Measurements from ENCODE around the gene CD300E.
"Not testable (repeated sequence)": the region's sequence is repeated elsewhere in the genome, so short reads cannot be mapped to it uniquely, and the experiment has no call there.

Gene CD300E

DNA sequence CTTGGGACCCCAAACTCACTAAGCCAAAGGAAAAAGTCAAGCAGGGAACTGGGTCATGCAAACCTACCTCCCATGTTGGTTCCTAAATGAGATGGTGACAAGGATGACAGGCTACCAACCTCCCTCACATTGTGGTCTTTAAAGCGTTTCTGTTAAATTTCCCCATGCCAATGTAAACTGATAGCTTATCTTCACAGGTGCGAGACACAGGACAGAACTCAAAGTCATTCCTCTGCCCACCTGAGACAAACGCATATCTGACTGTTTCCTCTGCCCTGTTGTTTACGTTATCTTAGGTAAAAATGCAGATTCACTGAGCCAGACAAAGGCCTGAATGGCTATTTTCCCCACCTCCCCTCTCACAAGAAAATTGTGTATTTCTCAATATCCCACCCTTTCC lies 19.0 kb upstream of the CD300E start:
- H3K36me3 Mint-ChIP-seq = no peaks in the 10 kb centered on the region
- H3K27me3 Mint-ChIP-seq = peaks cover 12% of the 10 kb centered on the region
- no peaks in the 10 kb centered on the region for H3K9me3 Mint-ChIP-seq (ENCODE audit: low read depth)
- no peak overlapping the region for H3K27ac Mint-ChIP-seq
- H3K4me3 Mint-ChIP-seq = no peak overlapping the region
- H3K4me1 Mint-ChIP-seq (ENCODE audit: low read depth) = peaks cover 7% of the 10 kb centered on the region

DNA sequence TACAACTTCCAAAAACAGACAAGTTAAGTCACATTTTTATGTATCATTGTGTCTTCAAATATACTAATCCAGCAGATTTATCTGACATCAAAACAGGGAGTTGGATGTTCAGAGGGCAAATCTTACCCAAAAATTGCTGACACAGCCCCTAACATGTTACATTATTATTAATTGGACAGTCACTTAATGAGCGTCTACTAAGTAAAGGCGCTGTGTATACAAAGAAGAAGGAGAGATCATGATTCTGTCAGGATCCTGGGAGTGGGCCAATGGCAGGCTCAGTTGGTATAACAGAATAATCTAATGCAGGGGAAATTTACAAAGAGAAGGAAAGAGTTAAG lies 18.4 kb upstream of the CD300E start:
- Mint-ChIP-seq H3K36me3 (no peaks in the 10 kb centered on the region), H3K27me3 (peaks cover 11% of the 10 kb centered on the region), H3K9me3 (ENCODE audit: low read depth) (no peaks in the 10 kb centered on the region), H3K27ac (no peak overlapping the region), H3K4me3 (no peak overlapping the region), H3K4me1 (ENCODE audit: low read depth) (peaks cover 7% of the 10 kb centered on the region)

DNA sequence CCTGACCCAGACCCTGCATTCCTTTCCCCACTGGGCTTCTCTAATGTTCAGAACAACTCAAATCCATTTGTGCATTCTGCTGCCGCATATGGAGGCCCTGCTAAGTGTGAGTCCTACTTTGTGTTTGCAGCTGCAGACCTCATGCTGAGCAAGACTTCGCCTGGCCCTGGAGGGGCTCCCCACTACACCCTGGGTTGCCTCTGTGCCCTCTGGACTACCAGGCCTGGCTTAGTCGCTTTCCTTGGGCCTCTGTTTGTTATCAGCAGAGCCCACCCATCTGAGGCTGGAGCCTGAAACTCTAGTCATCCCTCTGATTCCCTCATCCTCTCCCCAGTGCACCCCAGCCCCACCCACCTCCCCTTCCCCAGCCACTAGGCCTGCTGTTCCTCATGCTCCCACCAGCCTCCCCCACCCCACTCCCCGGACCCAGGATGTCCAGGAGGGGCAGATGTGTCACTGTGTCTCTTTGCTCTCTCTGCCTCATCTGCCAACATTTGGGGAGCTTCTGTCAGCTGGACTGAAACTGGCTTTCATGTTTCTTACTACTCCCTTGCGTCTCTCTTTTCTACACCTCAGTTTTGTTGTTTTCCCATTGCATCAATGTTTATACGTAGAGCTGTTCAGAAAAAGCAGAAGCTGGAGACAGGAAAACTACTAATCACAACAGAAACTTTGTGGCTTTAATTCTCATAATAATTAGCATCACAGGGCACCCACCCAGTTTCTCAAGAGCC lies 17.9 kb upstream of the CD300E start:
- Mint-ChIP-seq H3K27me3 (peaks cover 10% of the 10 kb centered on the region), H3K4me3 (no peak overlapping the region), H3K4me1 (ENCODE audit: low read depth) (peaks cover 7% of the 10 kb centered on the region), H3K36me3 (no peaks in the 10 kb centered on the region), H3K27ac (no peak overlapping the region), H3K9me3 (ENCODE audit: low read depth) (no peaks in the 10 kb centered on the region)

DNA sequence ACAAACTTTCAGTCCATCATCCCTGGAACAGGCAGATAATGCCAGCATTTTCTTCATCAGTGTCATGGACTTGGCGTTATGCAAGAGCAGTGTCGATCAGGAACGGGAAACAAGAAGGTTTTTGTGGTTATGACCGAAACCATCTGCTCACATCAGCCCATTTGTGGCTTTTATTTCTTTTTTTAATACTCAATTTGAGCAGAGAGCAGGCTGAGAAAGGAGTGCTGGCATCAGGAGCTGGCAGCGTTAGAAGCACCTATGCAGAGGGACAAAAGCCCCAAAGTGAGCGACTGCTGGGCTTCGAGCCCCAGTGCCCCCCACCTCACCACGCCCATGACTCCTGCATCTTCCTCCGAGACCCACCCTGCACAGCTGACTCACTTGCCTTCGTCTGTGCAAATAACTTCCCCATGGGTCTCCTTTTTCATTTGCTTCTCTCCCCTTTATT lies 16.2 kb upstream of the CD300E start:
- H3K27me3 Mint-ChIP-seq = peaks cover 10% of the 10 kb centered on the region
- no peak overlapping the region for H3K27ac Mint-ChIP-seq
- H3K4me1 Mint-ChIP-seq (ENCODE audit: low read depth) = peaks cover 7% of the 10 kb centered on the region
- H3K4me3 Mint-ChIP-seq = no peak overlapping the region
- no peaks in the 10 kb centered on the region for H3K36me3 Mint-ChIP-seq
- no peaks in the 10 kb centered on the region for H3K9me3 Mint-ChIP-seq (ENCODE audit: low read depth)

DNA sequence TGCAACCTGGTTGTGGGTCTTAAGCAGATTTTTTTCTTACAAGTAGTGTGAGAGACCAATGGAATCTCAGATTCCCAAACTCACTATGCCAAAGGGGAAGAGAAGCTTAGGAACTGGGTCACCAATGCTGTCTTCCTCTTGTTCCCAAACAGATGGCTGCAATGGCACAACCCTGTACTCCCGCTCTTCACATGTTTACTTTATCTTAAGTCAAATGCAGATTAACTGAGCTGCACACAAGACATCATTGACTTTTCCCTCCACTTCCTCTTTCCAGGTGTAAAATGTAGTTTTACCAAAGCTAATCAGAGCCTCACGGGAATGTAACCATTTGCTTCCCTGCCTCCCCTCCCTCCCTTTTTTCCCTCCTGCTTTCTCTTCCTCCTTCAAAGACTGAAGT lies 14.4 kb upstream of the CD300E start:
- H3K27me3 Mint-ChIP-seq = peaks cover 7% of the 10 kb centered on the region
- H3K27ac Mint-ChIP-seq = no peak overlapping the region
- H3K4me3 Mint-ChIP-seq = no peak overlapping the region
- H3K9me3 Mint-ChIP-seq (ENCODE audit: low read depth) = no peaks in the 10 kb centered on the region
- H3K36me3 Mint-ChIP-seq = no peaks in the 10 kb centered on the region
- peaks cover 7% of the 10 kb centered on the region for H3K4me1 Mint-ChIP-seq (ENCODE audit: low read depth)

DNA sequence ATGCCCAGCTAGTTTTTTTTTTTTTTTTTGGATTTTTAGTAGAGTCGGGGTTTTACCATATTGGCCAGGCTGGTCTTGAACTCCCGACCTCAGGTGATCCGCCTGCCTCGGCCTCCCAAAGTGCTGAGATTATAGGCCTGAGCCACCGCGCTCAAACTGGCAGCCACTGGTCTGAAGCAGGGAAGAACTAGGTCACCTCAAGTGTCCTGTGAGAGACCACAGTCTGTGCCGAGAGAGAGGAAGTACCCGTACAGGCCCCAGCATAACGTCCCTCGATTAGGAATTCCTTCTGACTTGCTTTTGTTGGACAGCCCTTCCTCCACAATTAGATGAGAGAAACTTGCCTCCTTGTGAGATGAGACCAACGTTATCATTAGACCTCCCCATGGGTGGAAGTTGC lies 13.7 kb upstream of the CD300E start:
- H3K27me3 Mint-ChIP-seq = peaks cover 7% of the 10 kb centered on the region
- H3K4me3 Mint-ChIP-seq = no peak overlapping the region
- H3K9me3 Mint-ChIP-seq (ENCODE audit: low read depth) = no peaks in the 10 kb centered on the region
- peaks cover 8% of the 10 kb centered on the region for H3K4me1 Mint-ChIP-seq (ENCODE audit: low read depth)
- no peak overlapping the region for H3K27ac Mint-ChIP-seq
- H3K36me3 Mint-ChIP-seq = no peaks in the 10 kb centered on the region

DNA sequence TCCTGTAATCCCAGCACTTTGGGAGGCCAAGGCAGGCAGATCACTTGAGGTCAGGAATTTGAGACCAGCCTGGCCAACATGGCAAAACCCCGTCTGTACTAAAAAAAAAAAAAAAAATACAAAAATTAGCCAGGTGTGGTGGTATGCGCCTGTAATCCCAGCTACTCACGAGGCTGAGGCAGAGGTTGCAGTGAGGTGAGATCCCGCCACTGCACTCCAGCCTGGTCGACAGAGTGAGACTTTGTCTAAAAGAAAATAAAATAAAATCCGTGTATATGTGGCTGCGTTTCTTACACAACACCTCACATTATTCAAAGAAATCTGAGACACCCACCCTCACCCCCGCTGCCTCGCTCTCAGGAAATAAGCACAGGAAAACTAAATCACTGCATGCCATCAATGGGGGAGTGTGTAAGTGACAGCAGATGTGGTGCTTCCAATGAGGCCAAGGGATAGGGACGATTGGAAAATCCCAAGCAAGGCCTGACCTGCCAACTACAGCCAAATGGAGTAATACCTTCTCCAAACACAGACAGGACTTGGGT lies 13.1 kb upstream of the CD300E start:
- H3K9me3 Mint-ChIP-seq (ENCODE audit: low read depth); H3K36me3 Mint-ChIP-seq; H3K4me3 Mint-ChIP-seq; H3K27ac Mint-ChIP-seq; H3K27me3 Mint-ChIP-seq: not testable (repeated sequence)
- H3K4me1 Mint-ChIP-seq (ENCODE audit: low read depth) = peaks cover 12% of the 10 kb centered on the region

DNA sequence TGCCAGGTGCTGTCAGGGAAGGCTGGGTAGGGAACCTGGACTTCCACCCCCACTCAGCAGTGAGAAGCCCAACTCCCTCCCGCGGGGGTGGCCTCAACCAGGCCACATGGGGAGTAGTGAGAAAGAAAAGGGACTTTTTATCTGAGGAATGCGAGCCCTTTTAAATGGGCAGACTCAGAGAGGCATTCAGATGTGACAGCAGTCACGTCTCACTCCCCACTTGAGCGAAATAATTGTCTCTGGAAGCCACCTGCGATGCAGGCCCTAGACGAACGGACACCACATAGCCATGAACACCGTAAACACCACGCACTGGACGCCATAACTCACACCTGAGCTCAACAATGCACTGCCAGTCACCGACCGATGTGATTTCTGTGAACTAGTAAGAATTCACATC lies 11.9 kb upstream of the CD300E start:
- Mint-ChIP-seq H3K4me3 (no peak overlapping the region), H3K4me1 (ENCODE audit: low read depth) (peaks cover 11% of the 10 kb centered on the region), H3K36me3 (no peaks in the 10 kb centered on the region), H3K9me3 (ENCODE audit: low read depth) (no peaks in the 10 kb centered on the region), H3K27me3 (peaks cover 5% of the 10 kb centered on the region), H3K27ac (no peak overlapping the region)

DNA sequence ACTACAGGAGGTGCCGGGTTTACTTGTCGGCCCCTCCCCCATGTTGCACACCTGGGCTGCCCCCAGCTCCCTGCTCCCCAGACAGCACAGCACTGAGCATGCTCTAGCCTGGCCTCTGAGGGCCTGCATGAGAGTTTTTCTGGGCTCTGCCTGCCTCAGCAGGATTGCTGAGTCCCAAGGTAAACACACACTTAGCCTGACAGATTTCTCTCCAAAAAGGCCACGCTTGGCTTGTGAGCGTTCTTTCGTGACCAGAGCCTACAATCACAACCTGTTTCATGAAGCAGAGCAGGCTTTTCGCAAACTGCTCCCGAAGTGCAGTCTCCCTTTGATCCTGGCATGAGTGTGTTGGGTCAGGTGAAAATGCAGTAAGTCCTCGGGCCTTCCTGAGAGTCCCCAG lies 9.8 kb upstream of the CD300E start:
- Mint-ChIP-seq H3K9me3 (ENCODE audit: low read depth) (no peaks in the 10 kb centered on the region), H3K4me1 (ENCODE audit: low read depth) (peaks cover 5% of the 10 kb centered on the region), H3K36me3 (no peaks in the 10 kb centered on the region), H3K27me3 (peaks cover 7% of the 10 kb centered on the region), H3K4me3 (no peak overlapping the region), H3K27ac (no peak overlapping the region)

DNA sequence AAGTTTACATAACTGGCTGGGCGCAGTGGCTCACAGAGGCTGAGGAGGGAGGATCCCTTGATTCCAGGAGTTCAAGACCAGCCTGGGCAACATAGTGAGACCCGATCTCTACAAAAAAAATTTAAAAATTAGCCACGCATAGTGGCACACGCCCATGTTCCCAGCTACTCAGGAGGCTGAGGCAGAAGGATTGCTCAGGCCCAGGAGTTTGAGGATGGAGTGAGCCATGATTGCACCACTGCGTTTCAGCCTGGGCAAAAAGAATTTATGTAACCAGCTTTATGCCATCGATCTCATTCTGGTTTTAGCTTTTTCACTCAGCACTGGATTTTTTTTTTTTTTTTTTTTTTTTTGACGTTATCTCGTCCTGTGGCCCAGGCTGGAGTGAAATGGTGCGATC lies 9.1 kb upstream of the CD300E start:
- no peak overlapping the region for H3K27ac Mint-ChIP-seq
- no peaks in the 10 kb centered on the region for H3K9me3 Mint-ChIP-seq (ENCODE audit: low read depth)
- no peaks in the 10 kb centered on the region for H3K36me3 Mint-ChIP-seq
- peaks cover 5% of the 10 kb centered on the region for H3K4me1 Mint-ChIP-seq (ENCODE audit: low read depth)
- H3K4me3 Mint-ChIP-seq = no peak overlapping the region
- H3K27me3 Mint-ChIP-seq = peaks cover 10% of the 10 kb centered on the region

DNA sequence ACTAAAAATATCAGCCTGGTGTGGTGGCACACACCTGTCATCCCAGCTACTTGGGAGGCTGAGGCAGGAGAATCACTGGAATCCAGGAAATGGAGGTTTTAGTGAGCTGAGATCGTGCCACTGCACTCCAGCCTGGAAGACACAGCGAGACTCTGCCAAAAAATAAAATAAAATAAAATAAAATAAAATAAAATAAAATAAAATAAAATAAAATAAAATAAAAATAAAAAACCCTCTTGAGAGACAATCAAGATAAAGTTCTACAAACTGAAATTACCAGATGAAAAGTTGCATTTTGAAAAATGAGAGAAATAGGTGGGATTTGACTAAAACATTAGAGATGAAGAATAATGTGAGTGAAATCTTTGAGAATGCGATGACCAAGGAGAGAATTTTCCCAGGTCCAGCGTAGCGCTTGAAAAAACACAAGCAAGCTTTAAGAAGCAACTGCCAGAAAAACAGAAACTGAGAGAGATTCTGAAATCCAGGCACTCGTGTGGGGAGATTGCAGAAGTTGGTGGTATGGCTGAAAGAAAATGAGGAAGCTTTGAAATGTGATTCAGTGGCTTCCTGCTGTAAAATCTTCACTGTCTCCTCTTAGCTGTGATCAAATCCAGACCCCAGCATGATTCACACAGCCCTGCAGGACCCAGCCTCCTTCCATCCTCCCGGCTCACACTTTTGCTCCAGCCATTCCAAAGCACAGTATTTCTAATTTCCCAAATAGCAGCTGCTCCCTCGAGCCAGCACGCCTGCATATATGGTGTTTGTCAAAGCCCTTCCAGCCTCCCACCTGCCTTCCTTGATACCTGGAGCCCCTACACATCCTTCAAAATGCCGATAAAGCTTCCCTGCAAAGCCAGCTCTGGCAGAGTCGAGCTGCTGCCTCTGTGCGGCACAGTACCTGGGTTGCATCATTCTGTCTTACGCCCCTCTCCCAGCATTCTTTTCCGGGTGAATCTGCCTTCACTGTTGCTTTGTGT lies 8.2 kb upstream of the CD300E start:
- peaks cover 5% of the 10 kb centered on the region for H3K4me1 Mint-ChIP-seq (ENCODE audit: low read depth)
- no peaks in the 10 kb centered on the region for H3K36me3 Mint-ChIP-seq
- no peaks in the 10 kb centered on the region for H3K9me3 Mint-ChIP-seq (ENCODE audit: low read depth)
- H3K27me3 Mint-ChIP-seq = peaks cover 10% of the 10 kb centered on the region
- no peak overlapping the region for H3K27ac Mint-ChIP-seq
- no peak overlapping the region for H3K4me3 Mint-ChIP-seq

DNA sequence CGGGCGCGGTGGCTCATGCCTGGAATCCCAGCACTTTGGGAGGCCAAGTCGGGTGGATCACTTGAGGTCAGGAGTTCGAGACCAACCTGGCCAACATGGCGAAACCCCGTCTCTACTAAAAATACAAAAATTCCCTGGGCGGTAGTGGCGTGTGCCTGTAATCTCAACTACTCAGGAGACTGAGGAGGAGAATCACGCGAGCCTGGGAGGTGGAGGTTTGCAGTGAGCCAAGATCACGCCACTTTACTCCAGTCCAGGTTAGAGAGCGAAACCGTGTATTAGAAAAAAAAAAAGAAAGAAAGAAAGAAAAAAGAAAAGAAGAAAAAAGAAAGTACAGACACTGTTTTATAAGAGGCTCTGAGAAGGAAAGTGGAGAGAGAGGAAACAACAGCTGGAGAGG lies 6.7 kb upstream of the CD300E start:
- H3K36me3 Mint-ChIP-seq; H3K4me1 Mint-ChIP-seq (ENCODE audit: low read depth); H3K9me3 Mint-ChIP-seq (ENCODE audit: low read depth); H3K4me3 Mint-ChIP-seq; H3K27ac Mint-ChIP-seq: not testable (repeated sequence)
- peaks cover 13% of the 10 kb centered on the region for H3K27me3 Mint-ChIP-seq

DNA sequence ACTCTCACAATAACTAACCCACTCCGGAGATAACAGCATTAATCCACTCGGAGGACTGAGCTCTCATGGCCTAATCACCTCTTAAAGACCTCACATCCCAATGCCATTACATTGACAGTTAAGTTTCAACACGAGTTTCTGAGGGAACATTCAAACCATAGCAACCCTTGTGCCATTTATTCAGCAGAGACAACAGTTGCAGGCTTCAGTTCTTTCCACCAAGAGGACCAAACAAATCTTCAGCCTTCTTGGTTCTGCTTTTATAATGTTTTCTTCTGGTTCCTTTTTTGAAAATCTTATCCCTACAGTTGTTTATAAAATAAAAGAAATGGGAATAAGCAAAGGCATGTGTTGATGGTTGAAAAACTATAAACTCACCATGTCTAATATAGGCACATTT lies 2.1 kb upstream of the CD300E start:
- H3K36me3 Mint-ChIP-seq = peaks cover 3% of the 10 kb centered on the region
- no peak overlapping the region for H3K4me3 Mint-ChIP-seq
- H3K27me3 Mint-ChIP-seq = peaks cover 28% of the 10 kb centered on the region
- no peaks in the 10 kb centered on the region for H3K4me1 Mint-ChIP-seq (ENCODE audit: low read depth)
- H3K9me3 Mint-ChIP-seq (ENCODE audit: low read depth) = no peaks in the 10 kb centered on the region
- no peak overlapping the region for H3K27ac Mint-ChIP-seq

DNA sequence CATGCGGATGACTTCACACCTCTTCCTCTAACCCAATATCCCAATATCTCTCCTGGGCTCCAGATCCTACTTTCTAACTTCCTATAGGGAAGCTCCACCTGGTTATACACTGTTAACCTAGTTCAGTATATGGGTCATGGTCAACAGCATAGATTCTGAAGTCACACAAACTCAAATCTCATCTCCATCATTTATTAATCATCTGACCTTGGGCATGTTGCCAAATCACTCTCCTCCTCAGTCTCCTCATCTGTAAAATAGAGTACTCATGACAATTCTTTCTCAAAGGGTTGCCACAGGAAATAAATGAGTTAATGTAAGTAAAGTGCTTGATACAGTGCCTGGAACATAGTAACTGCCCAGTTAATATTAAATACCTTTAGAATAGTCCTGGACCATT lies 593 bp upstream of the CD300E start:
- peaks cover 31% of the 10 kb centered on the region for H3K27me3 Mint-ChIP-seq
- H3K36me3 Mint-ChIP-seq = peaks cover 3% of the 10 kb centered on the region
- no peaks in the 10 kb centered on the region for H3K4me1 Mint-ChIP-seq (ENCODE audit: low read depth)
- H3K9me3 Mint-ChIP-seq (ENCODE audit: low read depth) = no peaks in the 10 kb centered on the region
- no peak overlapping the region for H3K4me3 Mint-ChIP-seq
- no peak overlapping the region for H3K27ac Mint-ChIP-seq

DNA sequence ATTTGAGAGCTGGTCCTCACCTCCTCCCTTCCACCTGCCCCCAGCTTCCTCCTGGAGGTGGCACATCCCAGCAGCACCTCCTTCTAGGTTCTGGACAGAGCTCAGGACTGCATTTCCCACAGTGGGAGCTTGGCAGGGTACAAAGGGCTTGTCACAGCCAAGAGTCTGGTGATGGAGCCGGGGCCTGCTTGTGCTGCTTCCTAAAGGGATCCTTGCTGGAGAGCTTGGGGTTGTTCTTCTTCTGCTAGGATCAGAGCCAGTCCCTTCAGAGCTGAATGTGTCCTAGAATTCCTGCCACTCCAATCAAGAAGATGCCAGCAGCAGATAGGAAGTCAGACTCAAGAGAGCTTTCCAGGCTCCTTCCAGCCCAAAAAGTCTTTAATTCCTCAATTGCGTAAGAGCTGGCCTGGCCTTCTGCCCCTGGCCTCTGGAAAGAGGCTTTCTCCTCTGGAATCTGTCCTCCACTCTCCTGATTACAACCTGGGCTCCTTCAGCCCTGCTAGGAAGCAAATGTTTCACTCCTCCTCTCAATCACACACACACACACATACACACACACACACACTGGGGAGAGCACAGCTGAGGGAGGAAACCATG lies 4.4 kb downstream of the CD300E start:
- no peak overlapping the region for H3K27ac Mint-ChIP-seq
- H3K4me3 Mint-ChIP-seq = no peak overlapping the region
- no peaks in the 10 kb centered on the region for H3K9me3 Mint-ChIP-seq (ENCODE audit: low read depth)
- H3K27me3 Mint-ChIP-seq = peaks cover 28% of the 10 kb centered on the region
- H3K36me3 Mint-ChIP-seq = no peaks in the 10 kb centered on the region
- H3K4me1 Mint-ChIP-seq (ENCODE audit: low read depth) = no peaks in the 10 kb centered on the region
